Measurements from ENCODE around the gene SYCP2L.

SYCP2L gene

DNA sequence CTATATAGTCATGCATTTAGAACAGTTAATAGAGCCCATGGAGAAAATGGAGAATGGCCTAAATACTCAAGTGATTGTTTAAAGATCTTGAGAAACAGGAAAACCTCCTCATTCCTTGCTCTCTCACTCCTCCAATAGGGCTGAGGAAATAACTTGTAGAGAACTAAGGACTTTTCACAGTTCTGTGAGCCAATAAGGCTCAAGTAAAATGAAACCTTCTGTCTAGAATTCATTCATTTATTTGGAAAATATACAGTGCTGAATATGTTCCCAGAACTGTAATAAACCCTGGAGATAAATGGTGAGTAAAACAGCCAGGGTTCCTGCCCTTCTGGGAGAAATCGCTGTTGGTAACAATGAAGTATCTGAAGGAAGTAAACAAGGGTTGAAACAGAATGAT, 122.0 kb downstream of the SYCP2L start:
- no peak for DNase-seq (ENCODE audit: low read depth)

DNA sequence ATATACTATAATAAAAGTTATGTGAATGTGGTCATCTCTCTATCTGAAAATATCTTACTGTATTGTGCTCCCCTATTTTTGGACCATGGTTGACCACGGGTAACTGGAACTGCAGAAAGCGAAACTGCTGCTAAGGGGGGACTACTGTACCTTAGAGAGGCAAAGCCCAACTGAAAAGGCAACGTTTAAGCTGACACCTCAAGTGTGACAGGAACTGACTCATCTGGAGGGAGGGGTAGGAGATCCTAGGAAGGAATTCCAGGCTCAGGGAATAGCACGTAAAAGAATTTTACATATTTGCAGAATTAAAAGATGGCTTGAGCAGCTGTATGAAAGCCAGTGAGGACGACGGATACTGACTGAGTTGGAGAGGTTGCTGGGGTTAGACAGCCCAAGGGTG, 122.5 kb downstream of the SYCP2L start:
- no peak for DNase-seq (ENCODE audit: low read depth)

DNA sequence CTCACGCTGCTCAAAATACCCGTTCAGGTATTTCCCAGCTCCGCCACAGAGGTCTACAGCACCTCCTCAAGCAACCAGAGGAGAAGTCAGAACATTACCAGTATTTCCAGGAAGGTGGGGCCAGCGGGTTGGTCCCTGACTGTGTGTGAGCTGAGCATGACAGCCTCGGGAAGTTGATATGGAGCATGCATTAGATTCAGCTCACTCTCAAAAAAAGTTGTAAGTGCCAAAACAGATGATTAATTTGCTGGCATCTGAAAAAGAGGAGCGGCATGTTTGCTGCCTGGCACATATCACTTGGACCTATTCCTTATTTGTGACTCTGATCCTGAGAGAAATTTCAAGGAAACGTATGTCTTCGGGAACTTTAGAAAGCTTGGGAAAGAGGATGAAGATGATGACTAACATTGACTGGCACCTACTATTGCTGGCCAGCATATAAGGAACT, 125.0 kb downstream of the SYCP2L start:
- DNase-seq (ENCODE audit: low read depth) = no peak

DNA sequence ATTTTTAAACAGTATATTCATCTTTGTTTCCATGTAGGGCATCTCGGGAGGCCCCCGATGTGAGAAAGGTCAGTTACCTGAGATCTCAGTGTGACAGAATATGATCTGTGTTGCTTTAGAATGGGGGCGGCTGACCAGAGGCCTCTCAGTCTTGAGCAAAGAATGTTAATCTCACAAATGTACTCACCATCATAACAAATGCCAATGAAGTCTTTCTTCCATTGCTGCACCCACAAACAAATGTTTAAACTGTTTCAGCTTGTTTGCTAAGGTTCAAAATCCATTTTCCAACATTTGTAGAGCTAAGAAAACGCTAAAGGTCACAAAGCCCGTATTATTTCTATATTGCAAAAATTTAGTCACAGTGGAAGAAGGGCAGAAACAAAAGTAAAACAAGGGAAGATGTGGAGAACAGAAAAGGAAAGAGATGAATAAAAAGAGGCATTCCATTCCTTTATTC, 125.5 kb downstream of the SYCP2L start:
- DNase-seq (ENCODE audit: low read depth) = no peak

DNA sequence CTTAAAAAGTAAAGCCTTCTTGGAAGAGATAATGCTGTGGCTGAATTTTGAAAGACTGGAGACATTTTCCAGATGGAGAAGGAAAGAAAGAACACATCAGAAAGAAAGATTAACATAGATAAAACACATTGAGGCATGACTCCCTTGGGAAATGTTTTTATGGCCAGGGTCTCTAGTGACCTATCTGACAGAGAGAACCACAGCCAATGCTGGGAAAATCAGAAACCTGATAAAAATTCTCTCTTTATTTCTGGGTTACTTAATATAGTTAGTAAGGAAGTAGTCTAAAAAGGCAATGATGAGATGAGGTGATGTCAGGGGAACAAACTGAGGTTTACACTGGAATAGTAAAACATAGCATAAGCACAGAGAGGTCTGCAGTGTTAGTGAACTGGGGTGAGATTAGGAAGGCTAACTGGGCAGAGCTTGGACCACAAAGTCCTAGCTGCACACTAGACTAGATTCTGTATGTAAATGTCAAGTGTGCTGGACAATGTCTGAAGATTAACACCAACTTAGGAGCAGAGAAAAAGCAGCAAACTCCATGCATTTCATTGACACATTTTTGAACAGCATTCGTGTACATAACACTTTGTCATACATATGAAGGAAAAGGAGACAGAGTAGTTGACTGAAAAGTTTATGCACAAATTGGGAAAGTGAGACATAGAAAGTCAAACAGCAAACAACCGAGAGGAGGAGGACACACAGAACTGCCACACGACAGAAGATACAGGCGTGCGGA, 126.3 kb downstream of the SYCP2L start:
- DNase-seq (ENCODE audit: low read depth) = no peak

DNA sequence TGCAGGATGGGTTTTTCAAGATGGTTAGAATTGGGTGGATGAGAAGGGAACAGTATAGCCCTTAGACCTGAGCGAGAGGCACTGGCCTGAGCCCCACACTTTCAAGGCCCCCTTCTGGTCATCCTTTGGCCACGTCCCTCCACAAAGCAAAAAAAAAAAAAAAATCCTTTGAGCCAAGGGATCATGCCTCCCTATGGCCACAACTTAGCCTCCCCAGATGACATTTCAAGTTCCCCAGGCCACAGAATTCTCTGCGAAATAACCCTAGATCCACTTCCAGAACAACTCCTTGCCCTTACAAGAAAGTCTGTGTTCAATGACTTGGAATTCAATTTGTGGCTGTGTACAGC, 126.8 kb downstream of the SYCP2L start:
- DNase-seq (ENCODE audit: low read depth) = no peak

DNA sequence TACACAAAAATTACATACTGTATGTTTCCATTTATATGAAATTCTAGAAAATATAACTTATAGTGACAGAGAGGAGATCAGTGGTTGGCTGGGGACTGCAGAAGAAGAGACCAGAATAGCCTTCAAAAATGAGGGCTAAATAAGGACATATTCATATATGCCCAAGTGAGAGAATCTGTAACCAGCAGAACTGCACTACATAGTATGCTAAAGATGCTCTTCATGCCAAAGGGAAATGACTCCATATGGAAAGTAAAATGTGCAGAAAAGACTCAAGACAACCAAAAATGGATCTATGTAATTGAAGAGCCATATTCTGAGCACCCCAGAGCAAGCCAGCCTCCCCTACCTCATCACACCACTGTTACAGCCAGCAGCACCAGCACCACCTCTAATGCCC, 128.2 kb downstream of the SYCP2L start:
- no peak for DNase-seq (ENCODE audit: low read depth)

DNA sequence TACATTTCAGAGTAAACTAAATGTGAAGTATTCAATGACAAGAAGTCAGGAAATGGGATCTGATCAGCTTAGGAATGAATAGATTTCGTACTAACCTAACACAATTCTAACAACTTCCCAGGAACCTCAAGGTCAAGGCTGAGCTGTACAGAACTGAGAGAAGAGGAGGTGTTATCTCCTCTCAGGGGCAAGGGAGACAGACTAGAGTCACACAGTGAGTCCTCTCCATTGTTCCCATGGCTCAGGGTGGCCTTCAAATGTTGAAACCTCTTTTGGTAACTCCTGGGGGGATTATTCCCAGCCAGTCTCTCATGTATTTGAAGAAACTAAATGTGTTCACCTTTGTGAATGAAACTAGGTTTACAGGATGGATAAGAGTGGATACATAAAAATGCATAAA, 129.6 kb downstream of the SYCP2L start:
- DNase-seq (ENCODE audit: low read depth) = no peak

DNA sequence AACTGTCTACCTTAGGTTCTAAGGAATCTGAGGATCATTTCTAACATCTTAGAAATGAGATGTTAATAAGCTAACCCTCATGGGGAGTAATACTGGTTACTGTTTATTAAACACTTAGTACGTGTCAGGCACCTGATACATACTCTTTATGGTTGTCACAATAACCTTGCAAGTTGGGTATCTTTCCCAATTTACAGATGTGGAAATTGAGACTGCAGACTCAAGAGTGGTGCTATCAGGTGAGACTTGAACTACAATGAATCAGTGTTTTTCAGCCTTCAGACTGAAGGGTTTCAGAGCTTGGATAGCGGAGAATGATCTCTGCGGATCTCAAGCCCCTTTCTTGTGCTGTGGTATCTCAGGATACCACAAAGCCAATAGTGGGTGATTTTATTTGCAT, 130.2 kb downstream of the SYCP2L start:
- DNase-seq (ENCODE audit: low read depth) = no peak

DNA sequence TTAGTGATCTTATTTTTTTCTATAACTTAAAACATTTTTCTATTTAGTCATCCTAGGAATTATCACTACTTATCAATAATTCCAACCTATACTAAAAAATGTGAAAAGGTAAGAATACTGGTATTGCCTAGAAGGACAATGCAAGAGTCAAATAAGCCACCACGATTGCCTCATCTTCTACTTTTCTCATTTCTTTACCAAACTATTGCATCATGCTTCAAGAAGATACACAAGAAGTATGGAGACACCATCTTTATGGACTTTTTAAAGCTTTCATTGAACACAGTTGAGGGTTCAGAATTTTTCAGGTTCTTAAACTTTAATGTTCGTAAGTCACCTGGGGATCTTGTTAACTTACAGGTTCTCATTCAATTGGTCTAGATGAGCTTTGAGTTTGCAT, 131.4 kb downstream of the SYCP2L start:
- DNase-seq (ENCODE audit: low read depth) = no peak

DNA sequence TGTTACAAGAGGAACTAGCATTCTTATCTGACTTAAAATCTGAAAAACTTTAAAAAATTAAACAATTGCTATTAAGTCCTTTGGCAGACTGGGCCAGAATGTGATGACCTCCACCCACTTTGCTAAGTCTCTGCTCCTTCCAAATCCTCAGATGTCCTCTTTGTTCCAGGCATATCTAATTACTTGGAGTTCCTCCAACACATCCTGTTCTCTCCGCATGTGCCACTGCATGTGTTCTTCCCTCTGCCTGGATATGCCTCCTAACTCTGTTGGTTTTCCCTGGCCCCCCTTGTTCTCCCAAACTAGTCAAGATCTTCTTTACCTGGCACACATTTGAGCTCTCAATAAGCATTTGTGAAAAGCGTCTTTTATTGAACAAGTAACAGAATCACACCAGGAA, 134.2 kb downstream of the SYCP2L start:
- no peak for DNase-seq (ENCODE audit: low read depth)

DNA sequence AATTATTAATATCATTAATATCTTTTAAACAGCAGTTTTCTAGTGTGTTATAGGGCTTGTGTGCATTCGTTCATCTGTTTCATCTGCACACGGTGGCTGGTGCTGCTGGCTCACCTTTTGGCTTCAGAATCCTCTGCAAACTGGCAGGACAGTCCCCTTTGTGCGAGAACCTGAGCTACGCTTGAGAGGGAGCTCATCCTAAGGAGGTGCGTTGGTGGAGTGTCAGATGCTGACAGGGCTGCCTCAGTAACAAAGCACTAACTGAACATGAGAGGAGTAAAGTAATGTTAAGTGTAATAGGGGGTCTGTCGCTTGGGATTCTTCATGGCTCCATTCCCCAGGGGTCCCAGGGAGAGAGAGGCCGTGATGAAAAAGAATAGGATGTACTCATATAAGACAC, 134.9 kb downstream of the SYCP2L start:
- DNase-seq (ENCODE audit: low read depth) = no peak

DNA sequence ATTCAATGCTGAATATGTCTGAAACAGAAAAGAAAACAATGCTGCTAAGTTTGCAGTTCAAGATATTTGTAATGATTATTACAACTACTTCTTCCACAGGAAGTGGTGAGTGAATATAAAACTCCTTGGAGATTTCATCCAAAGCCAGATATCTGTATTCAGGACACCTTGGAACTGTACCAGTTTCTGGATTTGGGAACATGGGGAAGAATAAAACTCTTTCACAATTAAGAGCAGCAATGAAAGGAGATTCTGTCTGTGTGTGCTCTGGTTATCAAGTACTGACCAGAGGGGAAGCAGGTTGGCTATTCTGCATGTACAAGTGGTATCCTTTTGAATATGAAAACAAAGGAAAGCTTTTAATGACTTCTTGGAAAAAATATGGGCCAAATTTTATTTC, 136.2 kb downstream of the SYCP2L start:
- DNase-seq (ENCODE audit: low read depth) = no peak
